Mesendoderm (in vitro differentiated cells): ENCODE results near the gene RBBP7.

Experiments used
- DNase-seq: peaks from one replicate; pipeline ENCODE4 v3.0.0; 2013
- H2AK5ac ChIP-seq: 2 replicates; pipeline ENCODE4 v1.6.1; 2013; ENCODE audit warnings: low read length, inconsistent platforms
- H2BK120ac ChIP-seq: 2 replicates; pipeline ENCODE4 v1.6.1; 2013; ENCODE audit warnings: low read depth, mild to moderate bottlenecking, low read length, moderate library complexity, mixed read lengths
- H2BK15ac ChIP-seq: replicated peaks from 2 replicates; pipeline ENCODE4 v1.6.1; 2013; ENCODE audit warnings: low read depth, mild to moderate bottlenecking, moderate library complexity
- H2BK5ac ChIP-seq: 2 replicates; pipeline ENCODE4 v1.6.1; 2013; ENCODE audit warnings: low read length, inconsistent platforms
- H3K18ac ChIP-seq: 2 replicates; pipeline ENCODE4 v1.6.1; 2013; ENCODE audit warnings: mild to moderate bottlenecking, low read length, mixed read lengths
- H3K23ac ChIP-seq: one replicate; pipeline ENCODE4 v1.6.1; 2013; ENCODE audit warnings: low read length
- H3K27ac ChIP-seq: 2 replicates; pipeline ENCODE4 v1.5.1; 2013; ENCODE audit warnings: low read depth, mild to moderate bottlenecking, inconsistent platforms, low read length, moderate library complexity
- H3K27me3 ChIP-seq: 2 replicates; pipeline ENCODE4 v1.6.1; 2013; ENCODE audit warnings: low read length, control low read depth, mild to moderate bottlenecking, inconsistent platforms; ENCODE audit not compliant: insufficient read depth, poor library complexity
- H3K36me3 ChIP-seq: 2 replicates; pipeline ENCODE4 v1.6.1; 2013; ENCODE audit warnings: low read length, inconsistent platforms; ENCODE audit not compliant: control insufficient read depth, insufficient read depth
- H3K4ac ChIP-seq: one replicate; pipeline ENCODE4 v1.6.1; 2013; ENCODE audit warnings: low read depth, mild to moderate bottlenecking, low read length, moderate library complexity
- H3K4me1 ChIP-seq: 2 replicates; pipeline ENCODE4 v1.6.1; 2013; ENCODE audit warnings: low read depth, low read length, inconsistent platforms; ENCODE audit not compliant: control insufficient read depth
- H3K4me2 ChIP-seq: 2 replicates; pipeline ENCODE4 v1.6.1; 2013; ENCODE audit warnings: low read length
- H3K4me3 ChIP-seq: 2 replicates; pipeline ENCODE4 v1.5.1; 2013; ENCODE audit warnings: mild to moderate bottlenecking, low read length
- H3K56ac ChIP-seq: one replicate; pipeline ENCODE4 v1.6.1; 2013; ENCODE audit warnings: low read length
- H3K79me1 ChIP-seq: 2 replicates; pipeline ENCODE4 v1.6.1; 2013; ENCODE audit warnings: low read length, inconsistent platforms
- H3K79me2 ChIP-seq: 2 replicates; pipeline ENCODE4 v1.6.1; 2013; ENCODE audit warnings: mild to moderate bottlenecking, low read length; ENCODE audit not compliant: control insufficient read depth, insufficient read depth
- H3K9ac ChIP-seq: 2 replicates; pipeline ENCODE4 v1.6.1; 2013; ENCODE audit warnings: low read length, inconsistent platforms
- H4K5ac ChIP-seq: one replicate; pipeline ENCODE4 v1.6.1; 2013; ENCODE audit warnings: low read length
- H4K8ac ChIP-seq: one replicate; pipeline ENCODE4 v1.6.1; 2013; ENCODE audit warnings: low read depth, mild to moderate bottlenecking, control low read depth, low read length, moderate library complexity
- WGBS: extraction: QIAGEN DNeasy Blood & Tissue Kit; methylation state at CpG from one replicate; pipeline ENCODE4 v1.1.7; 2013; ENCODE audit warnings: low lambda C conversion rate, missing lambda C conversion rate; ENCODE audit not compliant: insufficient coverage; ENCODE audit errors: extremely low coverage; 5-methylcytosine and 5-hydroxymethylcytosine counted together

RBBP7 gene

GRCh38 chrX:16870862-16871815 is 977 bp upstream of the RBBP7 start:
- Histone ChIP-seq H3K23ac (no peak overlapping the region), H3K56ac (peak overlapping the region; percentile 78), H3K18ac (peak overlapping the region; percentile 83), H3K4me2 (peak overlapping the region; percentile 67), H4K8ac (no peak overlapping the region), H3K27me3 (no peaks in the 10 kb centered on the region), H3K9ac (peak overlapping the region; percentile 76), H3K4me1 (no peaks in the 10 kb centered on the region), H2BK15ac (no peak overlapping the region), H3K4ac (no peak overlapping the region), H2BK120ac (peak overlapping the region; percentile 64), H2BK5ac (no peak overlapping the region), H2AK5ac (no peak overlapping the region), H4K5ac (no peak overlapping the region), H3K27ac (peak overlapping the region; percentile 84), H3K4me3 (peak overlapping the region; percentile 29), H3K36me3 (no peaks in the 10 kb centered on the region), H3K79me2 (peaks cover 18% of the 10 kb centered on the region), H3K79me1 (peaks cover 4% of the 10 kb centered on the region)
- no CpG with 5 or more reads among the region's 41 CpGs for WGBS
- DNase-seq, result peak; percentile 59

DNA sequence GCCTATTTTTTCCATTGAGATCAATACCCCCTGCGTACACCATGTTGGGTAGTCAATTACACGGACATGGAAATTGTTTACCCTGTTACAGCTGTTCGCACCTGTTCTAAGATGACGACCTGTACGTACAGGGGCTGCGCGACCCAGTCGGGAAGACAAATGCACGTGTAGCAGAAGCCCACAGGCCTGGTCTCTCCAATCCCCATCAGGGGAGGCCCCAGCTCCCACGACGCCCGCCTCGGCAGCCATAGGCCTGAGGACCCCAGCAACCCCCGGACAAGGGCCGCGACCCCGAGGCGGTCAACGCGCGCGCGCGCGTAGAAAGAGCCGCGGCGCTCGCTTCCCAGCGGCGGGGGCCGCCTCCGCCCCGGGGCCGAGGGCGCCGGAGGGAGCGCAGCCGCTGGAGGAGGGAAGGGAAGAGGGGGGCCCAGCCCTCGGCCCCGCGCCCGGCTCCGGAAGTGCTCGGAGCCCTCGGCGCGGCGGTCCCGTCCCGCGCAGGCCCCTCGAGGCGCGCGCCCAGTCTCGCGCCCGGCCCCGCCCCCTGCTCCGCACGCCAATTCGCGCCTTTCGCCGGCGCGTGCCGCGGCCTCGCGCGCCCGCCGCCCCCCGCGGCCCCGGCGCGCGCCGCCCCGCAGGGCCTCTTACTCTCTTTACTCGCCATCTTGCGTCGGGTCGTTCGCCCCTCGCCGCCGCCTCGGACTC is 618 bp downstream of the RBBP7 start:
- H3K4me3 ChIP-seq, result peak overlapping the region; percentile 75
- H3K27me3 ChIP-seq, result no peaks in the 10 kb centered on the region
- H3K23ac ChIP-seq, result no peak overlapping the region
- no peak overlapping the region for H2BK5ac ChIP-seq
- WGBS, result no CpG with 5 or more reads among the region's 92 CpGs
- peak overlapping the region; percentile 97 for H3K27ac ChIP-seq
- peak overlapping the region; percentile 62 for H3K4ac ChIP-seq
- no peak overlapping the region for H4K8ac ChIP-seq
- H2BK120ac ChIP-seq, result peak overlapping the region; percentile 21
- no peaks in the 10 kb centered on the region for H3K4me1 ChIP-seq
- DNase-seq, result peak; percentile 38
- peak overlapping the region; percentile 54 for H3K4me2 ChIP-seq
- H3K79me2 ChIP-seq, result peaks cover 20% of the 10 kb centered on the region
- no peak overlapping the region for H2BK15ac ChIP-seq
- peak overlapping the region; percentile 71 for H3K18ac ChIP-seq
- H3K79me1 ChIP-seq, result peaks cover 4% of the 10 kb centered on the region
- no peak overlapping the region for H2AK5ac ChIP-seq
- no peaks in the 10 kb centered on the region for H3K36me3 ChIP-seq
- H3K9ac ChIP-seq, result peak overlapping the region; percentile 83
- no peak overlapping the region for H4K5ac ChIP-seq
- peak overlapping the region; percentile 88 for H3K56ac ChIP-seq

DNA sequence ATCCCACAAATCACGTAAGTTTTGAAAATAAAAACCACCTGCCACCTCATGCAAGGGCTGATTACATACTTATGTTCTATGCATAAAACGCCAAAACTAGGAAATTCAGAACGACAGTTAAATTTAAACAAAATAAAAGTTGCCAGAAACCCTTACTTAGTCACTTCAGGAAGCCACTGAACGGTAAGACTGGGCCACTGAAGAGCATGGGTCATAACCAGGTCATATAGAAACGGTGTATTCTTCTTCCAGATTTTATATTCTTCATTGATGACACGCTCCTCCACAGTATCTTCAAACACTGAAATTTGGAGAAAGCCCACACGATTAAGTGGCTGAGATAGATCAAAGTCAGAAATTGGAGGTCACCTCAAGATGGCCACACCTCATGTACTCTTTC is 1.2 kb downstream of the RBBP7 start:
- Histone ChIP-seq H3K56ac (peak overlapping the region; percentile 74), H3K18ac (no peak overlapping the region), H4K8ac (no peak overlapping the region), H3K4me2 (peak overlapping the region; percentile 54), H3K4me3 (peak overlapping the region; percentile 75), H3K79me2 (peaks cover 21% of the 10 kb centered on the region), H2BK5ac (no peak overlapping the region), H2BK15ac (no peak overlapping the region), H2BK120ac (no peak overlapping the region), H3K79me1 (peaks cover 4% of the 10 kb centered on the region), H3K23ac (no peak overlapping the region), H2AK5ac (no peak overlapping the region), H3K4ac (no peak overlapping the region), H3K27ac (no peak overlapping the region), H3K9ac (peak overlapping the region; percentile 73), H3K36me3 (no peaks in the 10 kb centered on the region), H3K4me1 (no peaks in the 10 kb centered on the region), H3K27me3 (no peaks in the 10 kb centered on the region), H4K5ac (no peak overlapping the region)
- DNase-seq, result no peak
- no CpG with 5 or more reads among the region's 7 CpGs for WGBS

- H3K79me1 ChIP-seq, result peaks cover 4% of the 10 kb centered on the region
- H3K9ac ChIP-seq, result no peak overlapping the region
- no peak overlapping the region for H3K18ac ChIP-seq
- no peaks in the 10 kb centered on the region for H3K27me3 ChIP-seq
- H4K8ac ChIP-seq, result no peak overlapping the region
- no peak overlapping the region for H2BK120ac ChIP-seq
- H3K4me1 ChIP-seq, result no peaks in the 10 kb centered on the region
- no peak overlapping the region for H3K27ac ChIP-seq
- no peak overlapping the region for H4K5ac ChIP-seq
- H2AK5ac ChIP-seq, result no peak overlapping the region
- H3K56ac ChIP-seq, result no peak overlapping the region
- H2BK15ac ChIP-seq, result no peak overlapping the region
- no peak overlapping the region for H3K4ac ChIP-seq
- WGBS, result no CpG with 5 or more reads among the region's 6 CpGs
- no peak overlapping the region for H3K4me3 ChIP-seq
- no peak for DNase-seq
- no peak overlapping the region for H3K4me2 ChIP-seq
- H3K23ac ChIP-seq, result no peak overlapping the region
- H3K79me2 ChIP-seq, result peaks cover 21% of the 10 kb centered on the region
- H3K36me3 ChIP-seq, result no peaks in the 10 kb centered on the region
- no peak overlapping the region for H2BK5ac ChIP-seq
Observed at GRCh38 chrX:16867947-16868346, 2.2 kb downstream of the RBBP7 start.

DNA sequence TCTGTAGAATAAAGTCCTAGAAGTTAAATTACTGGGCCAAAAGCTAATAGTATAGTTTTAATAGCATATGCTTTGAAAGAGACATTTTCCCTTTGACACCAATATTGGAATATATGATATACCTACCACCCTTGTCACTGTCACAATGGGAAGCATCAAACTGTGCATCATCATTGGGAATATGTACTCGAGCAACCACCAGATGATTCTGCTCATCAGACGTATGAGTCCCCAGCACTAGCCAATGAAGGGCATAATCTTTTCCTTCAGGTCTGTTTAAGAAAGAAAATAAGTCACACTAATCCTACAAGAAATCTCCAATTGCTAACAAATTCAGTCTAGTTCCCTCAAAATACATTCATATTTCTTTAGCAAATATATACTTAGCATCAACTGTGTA is 7.3 kb downstream of the RBBP7 start:
- Histone ChIP-seq H3K4me3 (no peak overlapping the region), H3K23ac (no peak overlapping the region), H2BK15ac (no peak overlapping the region), H3K79me2 (peaks cover 8% of the 10 kb centered on the region), H3K27ac (no peak overlapping the region), H4K8ac (no peak overlapping the region), H2BK120ac (no peak overlapping the region), H3K18ac (no peak overlapping the region), H3K4me2 (no peak overlapping the region), H3K4ac (no peak overlapping the region), H3K56ac (no peak overlapping the region), H2AK5ac (no peak overlapping the region), H3K36me3 (no peaks in the 10 kb centered on the region), H3K4me1 (no peaks in the 10 kb centered on the region), H2BK5ac (no peak overlapping the region), H3K9ac (no peak overlapping the region), H4K5ac (no peak overlapping the region), H3K27me3 (no peaks in the 10 kb centered on the region), H3K79me1 (peaks cover 1% of the 10 kb centered on the region)
- no peak for DNase-seq
- WGBS, result no CpG with 5 or more reads among the region's 2 CpGs
